Central memory CD8-positive, alpha-beta T cell (primary cell): ENCODE measurements around the gene SPEF2.

Source experiments
- ATAC-seq: fragments of 150-1000 bp; cut with Tn5 transposase; replicated peaks from 2 replicates; pipeline ENCODE4 v1.10.0; 2022; ENCODE audit warnings: mild to moderate bottlenecking, moderate FRiP score, moderate number of reproducible peaks; ENCODE audit not compliant: poor library complexity, severe bottlenecking; ENCODE audit errors: extremely low read depth
- DNase-seq, 2 donors: peaks; one replicate each; pipeline ENCODE4 v3.0.0; 2021; ENCODE audit warnings: low spot score in 2 of 2
- H3K27ac Mint-ChIP-seq: one replicate; pipeline ENCODE4 v1.8.0; 2022; ENCODE audit warnings: low read depth, mild to moderate bottlenecking, moderate library complexity, mixed read lengths
- H3K27me3 Mint-ChIP-seq: one replicate; pipeline ENCODE4 v1.8.0; 2022; ENCODE audit warnings: mixed read lengths
- H3K36me3 Mint-ChIP-seq: one replicate; pipeline ENCODE4 v1.8.0; 2022; ENCODE audit warnings: mild to moderate bottlenecking, moderate library complexity, mixed read lengths; ENCODE audit not compliant: insufficient read depth
- H3K4me1 Mint-ChIP-seq: one replicate; pipeline ENCODE4 v1.8.0; 2022; ENCODE audit warnings: mixed read lengths
- H3K4me3 Mint-ChIP-seq: one replicate; pipeline ENCODE4 v1.8.0; 2022; ENCODE audit warnings: mild to moderate bottlenecking, moderate library complexity, mixed read lengths
- H3K9me3 Mint-ChIP-seq: one replicate; pipeline ENCODE4 v1.8.0; 2022; ENCODE audit warnings: mixed read lengths

The SPEF2 gene

DNA sequence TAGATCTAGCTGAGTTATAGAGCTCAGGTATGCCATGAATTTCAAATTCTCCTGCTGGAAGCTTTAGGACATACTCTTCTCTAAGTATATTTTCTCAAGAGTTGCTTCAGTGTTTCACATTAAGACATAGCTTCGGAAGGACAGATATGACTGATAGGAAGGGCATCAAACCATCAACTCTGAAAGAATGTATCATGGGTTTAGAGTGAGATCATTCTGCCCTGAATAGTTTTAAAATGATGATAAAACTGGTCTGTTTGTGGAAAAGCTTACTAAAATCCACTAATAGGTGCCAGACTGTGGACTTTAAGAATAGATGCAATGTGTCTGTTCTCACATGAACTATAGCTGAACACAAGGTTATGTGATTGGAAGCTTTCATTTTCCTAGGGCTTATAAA, 8.4 kb downstream of the SPEF2 start:
- DNase-seq (no peak), ATAC-seq (no peak)
- Mint-ChIP-seq H3K4me3 (no peak overlapping the region), H3K4me1 (peaks cover 22% of the 10 kb centered on the region), H3K27ac (no peak overlapping the region), H3K27me3 (no peaks in the 10 kb centered on the region), H3K36me3 (peaks cover 6% of the 10 kb centered on the region), H3K9me3 (peaks cover 6% of the 10 kb centered on the region)

DNA sequence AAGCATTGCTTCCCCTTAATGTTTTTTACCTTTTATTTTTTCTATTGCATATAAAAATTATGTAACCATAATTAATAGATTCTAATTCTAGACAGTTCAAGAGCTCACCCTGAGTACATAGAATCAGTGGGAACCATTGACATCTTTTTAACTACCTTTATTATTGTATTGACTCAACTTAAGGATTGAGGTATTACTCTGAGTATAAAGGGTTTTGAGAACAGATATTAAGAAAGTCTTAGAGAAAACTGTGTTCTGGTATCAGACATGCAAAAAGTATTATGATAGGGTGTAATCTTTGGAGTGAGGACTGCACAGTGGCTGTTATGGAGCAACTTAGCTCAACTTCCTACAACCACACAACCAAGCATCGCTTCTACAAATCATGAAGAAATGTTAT, 8.9 kb downstream of the SPEF2 start:
- H3K4me1 Mint-ChIP-seq = peaks cover 22% of the 10 kb centered on the region
- DNase-seq (no peak), ATAC-seq (no peak)
- peaks cover 7% of the 10 kb centered on the region for H3K9me3 Mint-ChIP-seq
- no peak overlapping the region for H3K4me3 Mint-ChIP-seq
- peaks cover 7% of the 10 kb centered on the region for H3K36me3 Mint-ChIP-seq
- no peak overlapping the region for H3K27ac Mint-ChIP-seq
- H3K27me3 Mint-ChIP-seq = no peaks in the 10 kb centered on the region

DNA sequence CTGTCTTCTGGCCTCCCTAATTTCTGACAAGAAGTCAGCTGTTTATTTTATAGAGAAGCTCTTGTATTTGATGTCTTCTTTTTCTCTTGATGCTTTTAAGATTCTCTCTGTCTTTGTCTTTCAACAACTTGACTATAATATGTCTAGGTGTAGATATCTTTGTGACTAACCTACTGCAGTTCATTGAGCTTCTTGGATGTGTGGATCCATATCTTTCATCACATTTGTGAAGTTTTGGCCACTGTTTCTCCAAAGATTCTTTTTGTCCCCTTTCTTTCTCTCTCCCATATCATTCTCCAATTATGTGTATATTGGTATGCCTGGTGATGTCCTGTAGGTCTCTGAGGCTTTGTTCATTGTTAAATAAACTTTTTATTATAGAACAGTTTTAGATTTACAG, 16.7 kb downstream of the SPEF2 start:
- Mint-ChIP-seq H3K4me3 (no peak overlapping the region), H3K4me1 (peaks cover 10% of the 10 kb centered on the region), H3K27ac (no peak overlapping the region), H3K9me3 (peaks cover 18% of the 10 kb centered on the region), H3K36me3 (peaks cover 13% of the 10 kb centered on the region), H3K27me3 (no peaks in the 10 kb centered on the region)
- DNase-seq = no peak
- ATAC-seq = no peak

DNA sequence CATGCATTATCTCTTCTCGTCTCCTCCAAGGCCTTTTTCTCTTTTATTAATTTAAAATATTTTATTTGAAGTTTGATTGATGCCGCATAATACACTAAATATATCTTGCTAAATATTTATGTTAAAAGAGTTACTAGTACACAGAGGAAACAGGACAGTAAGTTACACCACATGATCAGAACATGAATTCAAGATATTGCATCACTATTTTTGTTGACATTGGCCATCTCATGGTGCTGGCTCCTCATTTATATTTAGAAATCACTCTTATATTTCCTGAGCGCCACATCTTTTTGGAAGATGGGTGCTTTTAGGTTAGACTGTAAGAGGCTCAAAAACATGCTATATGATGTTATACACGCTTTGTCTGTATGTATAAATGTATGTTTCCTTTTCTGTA, 23.0 kb downstream of the SPEF2 start:
- Mint-ChIP-seq H3K4me3 (no peak overlapping the region), H3K36me3 (peaks cover 7% of the 10 kb centered on the region), H3K27ac (no peak overlapping the region), H3K4me1 (peaks cover 7% of the 10 kb centered on the region), H3K9me3 (no peaks in the 10 kb centered on the region), H3K27me3 (no peaks in the 10 kb centered on the region)
- DNase-seq = no peak
- ATAC-seq = no peak

DNA sequence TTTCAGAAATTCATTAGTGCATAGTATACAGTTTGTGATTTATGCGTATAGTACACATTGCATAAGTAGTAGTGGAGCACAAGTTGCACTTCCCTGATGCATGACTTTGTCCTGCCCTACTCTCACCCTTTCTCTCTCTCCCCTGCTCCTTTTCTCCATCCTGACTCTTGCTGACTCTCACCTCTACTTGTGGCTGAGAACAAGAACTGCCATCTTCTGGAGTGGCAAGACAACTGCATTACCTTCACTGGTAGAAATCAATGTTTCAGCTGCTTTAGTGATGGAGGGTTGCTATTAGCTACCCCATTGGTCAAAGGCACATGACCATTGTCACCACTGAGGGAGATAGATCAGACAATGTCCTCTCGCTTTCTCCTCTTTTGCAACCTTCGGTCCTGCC, 26.9 kb downstream of the SPEF2 start:
- ATAC-seq (no peak), DNase-seq (no peak)
- H3K4me3 Mint-ChIP-seq = no peak overlapping the region
- H3K4me1 Mint-ChIP-seq = peaks cover 7% of the 10 kb centered on the region
- no peak overlapping the region for H3K27ac Mint-ChIP-seq
- no peaks in the 10 kb centered on the region for H3K27me3 Mint-ChIP-seq
- no peaks in the 10 kb centered on the region for H3K9me3 Mint-ChIP-seq
- H3K36me3 Mint-ChIP-seq = peaks cover 11% of the 10 kb centered on the region

DNA sequence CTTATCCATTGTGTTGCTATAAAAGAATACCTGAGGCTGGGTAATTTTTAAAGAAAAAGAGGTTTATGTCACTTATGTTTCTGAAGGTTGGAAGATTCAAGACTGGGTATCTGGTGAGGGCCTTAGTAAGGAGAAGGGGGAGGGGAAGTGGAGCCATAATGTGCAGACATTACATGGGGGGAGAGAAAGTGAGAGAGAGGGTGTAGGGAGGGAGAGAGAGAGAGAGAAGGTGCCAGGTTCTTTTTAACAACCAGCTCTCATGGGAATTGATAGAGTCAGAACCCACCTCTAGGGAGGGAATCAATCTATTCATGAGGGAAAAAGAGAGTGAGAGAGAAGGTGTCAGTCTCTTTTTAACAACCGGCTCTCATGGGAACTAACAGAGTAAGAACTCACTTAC, 29.5 kb downstream of the SPEF2 start:
- H3K9me3 Mint-ChIP-seq = no peaks in the 10 kb centered on the region
- no peak for DNase-seq
- no peak overlapping the region for H3K27ac Mint-ChIP-seq
- H3K4me3 Mint-ChIP-seq = no peak overlapping the region
- H3K36me3 Mint-ChIP-seq = peaks cover 7% of the 10 kb centered on the region
- H3K27me3 Mint-ChIP-seq = no peaks in the 10 kb centered on the region
- ATAC-seq = no peak
- H3K4me1 Mint-ChIP-seq = peaks cover 3% of the 10 kb centered on the region

DNA sequence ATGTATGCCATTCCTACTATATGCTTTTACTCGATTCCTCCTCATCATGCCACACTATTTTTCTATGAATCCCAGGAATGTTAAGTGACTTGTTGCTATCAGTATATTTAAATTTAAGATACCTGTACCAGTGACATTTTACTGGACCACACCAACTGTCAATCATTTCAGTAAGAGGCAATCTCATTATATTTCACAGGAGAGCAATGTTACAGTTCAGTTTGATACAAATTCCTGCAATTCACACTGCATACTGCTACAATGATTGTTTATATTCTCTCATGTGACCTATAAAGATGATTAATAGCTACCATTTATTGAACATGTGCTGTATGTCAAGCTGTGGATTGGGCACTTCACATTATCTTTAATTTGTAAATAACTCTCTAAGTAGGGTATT, 30.0 kb downstream of the SPEF2 start:
- ATAC-seq (no peak), DNase-seq (no peak)
- Mint-ChIP-seq H3K36me3 (peaks cover 7% of the 10 kb centered on the region), H3K9me3 (no peaks in the 10 kb centered on the region), H3K4me3 (no peak overlapping the region), H3K4me1 (no peaks in the 10 kb centered on the region), H3K27me3 (no peaks in the 10 kb centered on the region), H3K27ac (no peak overlapping the region)

DNA sequence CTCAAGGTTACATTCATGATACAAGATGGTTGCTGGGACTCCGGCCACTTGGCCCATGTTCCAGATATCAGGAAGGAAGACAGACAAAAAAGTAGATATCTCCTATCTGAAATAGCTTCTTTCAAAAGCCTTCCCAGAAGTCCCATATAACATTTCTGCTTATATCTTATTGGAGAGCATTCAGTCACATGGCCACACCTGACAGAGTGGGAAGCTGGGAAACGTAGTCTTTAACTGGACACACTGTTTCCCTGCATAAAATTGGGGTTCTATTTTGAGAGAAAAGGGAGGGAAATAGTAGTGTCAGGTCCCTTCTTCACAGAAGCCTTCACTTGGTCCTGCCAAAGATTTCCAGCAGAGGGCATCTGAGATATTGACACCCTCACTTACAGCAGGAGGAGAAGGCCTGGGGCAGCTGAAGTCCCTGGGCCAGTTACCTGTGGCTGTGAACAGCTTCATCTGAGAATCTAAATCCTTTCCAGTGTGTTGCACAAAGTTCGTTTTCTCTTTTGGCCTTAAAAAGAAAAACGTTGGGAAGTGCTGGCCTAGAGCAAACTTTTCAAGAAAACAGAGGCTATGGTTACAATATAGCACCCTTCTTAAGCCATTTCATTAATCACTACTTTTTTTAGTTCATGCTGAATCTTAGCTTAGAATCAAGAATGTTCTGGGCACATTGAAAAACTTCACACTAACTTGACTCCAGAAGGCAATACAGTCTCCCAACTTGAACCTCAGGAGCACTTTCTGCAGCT, 33.5 kb downstream of the SPEF2 start:
- Mint-ChIP-seq H3K27ac (no peak overlapping the region), H3K27me3 (no peaks in the 10 kb centered on the region), H3K36me3 (peaks cover 4% of the 10 kb centered on the region), H3K9me3 (no peaks in the 10 kb centered on the region), H3K4me1 (peaks cover 5% of the 10 kb centered on the region), H3K4me3 (no peak overlapping the region)
- DNase-seq (peak; percentile 22 to 31), ATAC-seq (peak; percentile 78)

DNA sequence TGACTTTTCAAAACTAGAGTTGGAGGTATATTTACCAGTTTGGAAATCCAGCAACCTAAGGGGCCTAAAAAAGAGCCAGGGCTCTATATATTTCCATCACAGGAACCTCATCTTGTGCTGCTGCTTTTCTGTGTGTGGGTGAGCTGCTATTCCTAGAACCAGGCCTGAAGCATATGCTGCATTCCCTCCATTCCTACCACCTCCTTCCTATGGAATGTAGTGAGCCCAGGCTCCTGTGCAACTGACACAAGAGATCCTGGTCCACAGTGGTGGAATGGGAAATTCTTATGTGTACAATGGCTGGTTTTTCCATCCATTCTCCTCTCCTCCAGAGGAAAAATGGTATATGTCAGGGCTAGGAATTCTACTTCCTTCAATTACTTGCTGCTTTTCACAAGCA, 39.1 kb downstream of the SPEF2 start:
- Mint-ChIP-seq H3K27ac (no peak overlapping the region), H3K4me3 (no peak overlapping the region), H3K9me3 (no peaks in the 10 kb centered on the region), H3K4me1 (peaks cover 6% of the 10 kb centered on the region), H3K36me3 (peaks cover 3% of the 10 kb centered on the region), H3K27me3 (no peaks in the 10 kb centered on the region)
- DNase-seq (no peak), ATAC-seq (no peak)

DNA sequence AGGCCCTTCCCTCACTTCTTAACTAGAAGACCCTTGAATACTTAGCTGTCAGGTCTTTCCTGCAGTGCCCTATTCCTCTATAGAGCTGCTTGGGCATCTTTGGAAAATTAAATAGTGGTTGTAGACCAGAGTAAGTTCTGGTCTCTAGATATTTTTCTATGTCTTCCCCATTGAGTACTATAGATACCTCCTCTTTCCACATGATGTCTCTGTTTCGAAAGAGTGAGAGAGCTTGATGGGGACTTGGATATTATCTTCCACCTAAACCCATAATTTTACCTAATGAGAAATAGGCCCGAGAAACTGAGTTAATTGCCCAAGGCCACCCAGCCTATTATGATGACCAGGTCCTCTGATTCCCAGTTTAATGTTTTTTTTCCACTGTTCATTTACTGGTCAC, 40.2 kb downstream of the SPEF2 start:
- Mint-ChIP-seq H3K4me1 (peaks cover 10% of the 10 kb centered on the region), H3K9me3 (no peaks in the 10 kb centered on the region), H3K27me3 (no peaks in the 10 kb centered on the region), H3K27ac (no peak overlapping the region), H3K36me3 (peaks cover 7% of the 10 kb centered on the region), H3K4me3 (no peak overlapping the region)
- DNase-seq (no peak), ATAC-seq (no peak)

DNA sequence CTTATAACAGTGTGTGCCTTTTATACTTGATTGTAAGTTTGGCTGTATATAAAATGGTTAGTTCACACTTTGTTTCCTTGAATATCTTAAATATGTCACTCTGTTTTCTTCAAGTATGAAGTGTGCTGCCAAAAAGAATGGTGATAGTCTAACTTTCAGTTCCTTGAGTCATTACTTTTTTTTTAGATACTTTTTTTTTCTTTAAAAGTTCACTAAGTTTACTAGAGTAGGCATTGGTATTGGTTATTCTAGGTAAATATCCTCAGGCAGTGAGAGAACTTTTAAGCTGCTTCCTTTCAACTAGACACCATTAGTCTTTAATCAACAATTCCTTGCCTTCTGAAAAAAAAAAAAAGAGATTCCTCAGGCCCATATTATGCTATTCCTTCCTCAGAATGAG, 41.9 kb downstream of the SPEF2 start:
- H3K36me3 Mint-ChIP-seq = peaks cover 7% of the 10 kb centered on the region
- no peak overlapping the region for H3K4me3 Mint-ChIP-seq
- no peaks in the 10 kb centered on the region for H3K9me3 Mint-ChIP-seq
- DNase-seq (no peak), ATAC-seq (no peak)
- H3K4me1 Mint-ChIP-seq = peaks cover 20% of the 10 kb centered on the region
- no peaks in the 10 kb centered on the region for H3K27me3 Mint-ChIP-seq
- H3K27ac Mint-ChIP-seq = no peak overlapping the region

DNA sequence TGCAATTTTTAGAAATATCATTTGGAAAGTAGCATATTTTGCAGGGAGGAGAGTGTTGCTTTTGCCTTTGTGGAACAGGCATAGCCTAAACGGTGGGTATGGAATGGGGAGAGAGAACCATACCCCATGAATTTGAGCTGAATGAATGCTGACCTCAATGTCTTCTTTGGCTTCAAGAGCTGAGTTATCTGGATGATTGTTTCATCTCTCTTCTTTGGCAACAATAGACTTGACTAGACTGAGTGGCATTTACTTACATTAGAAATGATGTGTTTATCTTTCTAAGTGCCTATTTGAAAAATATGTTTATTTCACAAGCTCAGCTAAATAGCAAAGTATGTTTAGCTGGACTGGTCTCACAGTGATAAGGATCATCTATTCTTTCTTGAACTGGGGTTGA, 42.8 kb downstream of the SPEF2 start:
- H3K4me1 Mint-ChIP-seq = peaks cover 23% of the 10 kb centered on the region

DNA sequence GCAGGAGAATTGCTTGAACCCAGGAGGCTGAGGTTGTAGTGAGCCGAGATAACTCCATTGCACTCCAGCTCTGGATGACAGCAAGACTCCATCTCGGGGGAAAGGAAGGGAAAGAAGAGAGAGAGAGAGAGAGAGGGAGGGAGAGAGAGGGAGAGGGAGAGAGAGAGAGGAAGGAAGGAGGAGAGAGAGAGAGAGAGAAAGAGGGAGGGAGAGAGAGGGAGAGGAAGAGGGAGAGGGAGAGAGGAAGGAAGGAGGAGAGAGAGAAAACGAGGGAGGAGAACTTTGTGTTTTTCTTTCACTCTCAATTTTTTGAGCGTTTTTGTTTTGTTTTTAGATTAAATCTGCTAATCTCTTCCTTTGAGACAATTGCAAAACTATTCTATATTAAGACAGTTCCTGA, 46.9 kb downstream of the SPEF2 start:
- Mint-ChIP-seq H3K9me3 (no peaks in the 10 kb centered on the region), H3K4me1 (peaks cover 36% of the 10 kb centered on the region), H3K27ac (peak overlapping the region; percentile 60), H3K27me3 (no peaks in the 10 kb centered on the region), H3K4me3 (no peak overlapping the region), H3K36me3 (peaks cover 4% of the 10 kb centered on the region)
- no peak for ATAC-seq
- no peak for DNase-seq

More for the DNA sequence above, 42.8 kb downstream of the SPEF2 start:
- H3K9me3 Mint-ChIP-seq = no peaks in the 10 kb centered on the region
- H3K27ac Mint-ChIP-seq = no peak overlapping the region
- no peaks in the 10 kb centered on the region for H3K27me3 Mint-ChIP-seq
- ATAC-seq (no peak), DNase-seq (no peak)
- no peak overlapping the region for H3K4me3 Mint-ChIP-seq
- H3K36me3 Mint-ChIP-seq = peaks cover 7% of the 10 kb centered on the region
